ENCODE measurements around the gene CD80.
A peak's percentile ranks its signal among the peaks of the same experiment; 100 is the strongest.

Gene CD80

GRCh38 chr3:119543147-119543546 lies 16.3 kb downstream of the CD80 start:
- DNase-seq (ENCODE audit: low spot score) = no peak

- no peak for DNase-seq (ENCODE audit: low spot score)
Measured at GRCh38 chr3:119542168-119542767, 17.1 kb downstream of the CD80 start.

- DNase-seq (ENCODE audit: low spot score) = no peak
Measured at GRCh38 chr3:119541547-119541946, 17.9 kb downstream of the CD80 start.

- DNase-seq (ENCODE audit: low spot score) = no peak
Measured at GRCh38 chr3:119538772-119539171, 20.6 kb downstream of the CD80 start.

GRCh38 chr3:119536757-119537156 lies 22.7 kb downstream of the CD80 start:
- DNase-seq (ENCODE audit: low spot score) = no peak

GRCh38 chr3:119534296-119534695 lies 25.1 kb downstream of the CD80 start:
- DNase-seq (ENCODE audit: low spot score) = no peak

- DNase-seq (ENCODE audit: low spot score) = no peak
Measured at GRCh38 chr3:119531151-119531550, 28.3 kb downstream of the CD80 start.

GRCh38 chr3:119530456-119530855 lies 29.0 kb downstream of the CD80 start:
- no peak for DNase-seq (ENCODE audit: low spot score)

- no peak for DNase-seq (ENCODE audit: low spot score)
Measured at GRCh38 chr3:119529883-119530282, 29.5 kb downstream of the CD80 start.

- no peak for DNase-seq (ENCODE audit: low spot score)
Measured at GRCh38 chr3:119527714-119528113, 31.7 kb downstream of the CD80 start.

- no peak for DNase-seq (ENCODE audit: low spot score)
Measured at GRCh38 chr3:119524931-119525662, 34.3 kb downstream of the CD80 start.

GRCh38 chr3:119518026-119518425 lies 41.4 kb downstream of the CD80 start:
- no peak for DNase-seq (ENCODE audit: low spot score)

GRCh38 chr3:119517112-119517511 lies 42.3 kb downstream of the CD80 start:
- DNase-seq (ENCODE audit: low spot score) = no peak

GRCh38 chr3:119514637-119515036 lies 44.8 kb downstream of the CD80 start:
- DNase-seq (ENCODE audit: low spot score) = no peak

GRCh38 chr3:119510690-119511089 lies 48.7 kb downstream of the CD80 start:
- no peak for DNase-seq (ENCODE audit: low spot score)

GRCh38 chr3:119508172-119508845 lies 51.1 kb downstream of the CD80 start:
- DNase-seq (ENCODE audit: low spot score) = no peak

GRCh38 chr3:119507404-119507803 lies 52.0 kb downstream of the CD80 start:
- no peak for DNase-seq (ENCODE audit: low spot score)

GRCh38 chr3:119506631-119507030 lies 52.8 kb downstream of the CD80 start:
- no peak for DNase-seq (ENCODE audit: low spot score)

- no peak for DNase-seq (ENCODE audit: low spot score)
Measured at GRCh38 chr3:119500901-119501300, 58.5 kb downstream of the CD80 start.

GRCh38 chr3:119500265-119500664 lies 59.1 kb downstream of the CD80 start:
- DNase-seq (ENCODE audit: low spot score) = no peak

GRCh38 chr3:119498186-119499011 lies 61.0 kb downstream of the CD80 start, which contains the start of gene TIMMDC1:
TSS of gene TIMMDC1 (plus strand) at chr3:119498547. CDS start at chr3:119498734, 187 bp downstream.
- peak; percentile 96 for DNase-seq (ENCODE audit: low spot score)

GRCh38 chr3:119497820-119498185 lies 61.6 kb downstream of the CD80 start:
- DNase-seq (ENCODE audit: low spot score) = no peak
